Aorta (tissue), 5 donors: ENCODE measurements around the gene TRPC5OS. TPM values are rescaled to one million over a fixed set of nuclear protein-coding genes. Genes with fewer than 3 reads are reported as not detected.

Source experiments
- ATAC-seq: fragments of 200-7000 bp; cut with Tn5 transposase; one replicate; pipeline ENCODE4 v1.9.1; 2022; ENCODE audit warnings: moderate library complexity; ENCODE audit not compliant: low FRiP score
- DNase-seq, 2 donors: peaks; one replicate each; pipeline ENCODE4 v3.0.0-alpha.2; 2020
- H3K27ac ChIP-seq, 2 donors: one replicate each; pipeline ENCODE4 v1.5.1; 2013; ENCODE audit warnings: low read length in 2 of 2, mild to moderate bottlenecking in 2 of 2, moderate library complexity in 2 of 2, control low read depth in 1 of 2, inconsistent platforms in 1 of 2, low read depth in 1 of 2
- H3K27me3 ChIP-seq, 2 donors: one replicate each; pipeline ENCODE4 v1.6.1; 2013; ENCODE audit warnings: control low read depth in 1 of 2, low read length in 1 of 2, mild to moderate bottlenecking in 1 of 2, moderate library complexity in 1 of 2; ENCODE audit not compliant: insufficient read depth in 2 of 2, control insufficient read depth in 1 of 2
- H3K36me3 ChIP-seq, 2 donors: one replicate each; pipeline ENCODE4 v1.6.1; 2013; ENCODE audit warnings: control low read depth in 1 of 2, low read length in 1 of 2, mild to moderate bottlenecking in 1 of 2; ENCODE audit not compliant: insufficient read depth in 2 of 2, control insufficient read depth in 1 of 2
- H3K4me1 ChIP-seq, 2 donors: one replicate each; pipeline ENCODE4 v1.6.1; 2013; ENCODE audit warnings: low read length in 2 of 2, control low read depth in 1 of 2, mild to moderate bottlenecking in 1 of 2, moderate library complexity in 1 of 2; ENCODE audit not compliant: insufficient read depth in 2 of 2, control insufficient read depth in 1 of 2
- H3K4me3 ChIP-seq, 2 donors: one replicate each; pipeline ENCODE4 v1.5.1; 2013; ENCODE audit warnings: low read length in 2 of 2, control low read depth in 1 of 2, mild to moderate bottlenecking in 1 of 2
- H3K9me3 ChIP-seq: one replicate; pipeline ENCODE4 v1.6.1; 2013; ENCODE audit warnings: mild to moderate bottlenecking, low read length; ENCODE audit not compliant: control insufficient read depth
- WGBS, 2 donors: extraction: QIAGEN DNeasy Blood & Tissue Kit; methylation state at CpG; one replicate each; pipeline ENCODE4 v1.1.7; 2013; 5-methylcytosine and 5-hydroxymethylcytosine counted together
- intact Hi-C, 2 donors: fragments of 100-400 bp; cut with DNase I; formaldehyde crosslinking; loops; one replicate each; pipeline versions ENCODE4 v1.14.2 to v1.15.0; 2022
- polyA plus RNA-seq, 2 donors: library from polyadenylated mRNA; stranded (reverse); fragments of 200-250 nt; gene quantifications; one replicate each; pipeline ENCODE4 v1.2.3, GENCODE V29; 2013
- total RNA-seq, 2 donors: library from RNA; stranded (reverse); fragmentation: NEBNext Ultra II Directional; extraction: Animal tissue kit (Norgen Biotek cat#: 25700); gene quantifications; one replicate each; pipeline ENCODE4 v1.2.1, GENCODE V29; 2021
- donor health status: healthy with polysubstance abuse.
- donor health status: Bipolar disorder and iron deficiency.
- donor health status: DM: no; HTN: no; CAD: no.
- donor health status: DM: no; HTN: no; CAD: no.
- donor health status: DM: yes; HTN: yes; CAD: no.

The TRPC5OS gene
- total and polyA plus RNA-seq, 4 donors = not detected

GRCh38 chrX:111928456-111928855 lies 52.5 kb downstream of the TRPC5OS start:
- WGBS, 2 donors = 55 to 66% methylated on average over 4 of the region's 4 CpGs

More at GRCh38 chrX:111928456-111928855, 52.5 kb downstream of the TRPC5OS start:
- ATAC-seq (no peak), DNase-seq (no peak)
- intact Hi-C loops = no loop called here
- H3K27me3 ChIP-seq = no peaks in the 10 kb centered on the region
- no peaks in the 10 kb centered on the region for H3K36me3 ChIP-seq
- no peaks in the 10 kb centered on the region for H3K4me1 ChIP-seq
- no peaks in the 10 kb centered on the region for H3K9me3 ChIP-seq
- H3K27ac ChIP-seq = no peak overlapping the region
- no peak overlapping the region for H3K4me3 ChIP-seq

Other genes with a start within 250 kb of the TRPC5OS start
- 10 to 100 TPM; 59.7 to 86.0 TPM for gene ALG13, start 195.0 kb upstream of the TRPC5OS start, total RNA-seq
- 10 to 100 TPM; 31.2 to 47.1 TPM for gene ALG13, start 195.0 kb upstream of the TRPC5OS start, polyA plus RNA-seq
- gene TRPC5, start 206.6 kb downstream of the TRPC5OS start, total RNA-seq = not detected
- not detected for gene TRPC5, start 206.6 kb downstream of the TRPC5OS start, polyA plus RNA-seq
- not detected for gene RTL4, start 206.8 kb downstream of the TRPC5OS start, total RNA-seq
- not detected for gene RTL4, start 206.8 kb downstream of the TRPC5OS start, polyA plus RNA-seq